IMR-90 (cell line): ENCODE data around the gene SPATA13.

ENCODE experiments used
- BHLHE40 ChIP-seq: fragments of 150-350 bp; IDR thresholded peaks from 2 replicates; pipeline ENCODE4 v1.6.1; 2016; ENCODE audit warnings: mild to moderate bottlenecking, low read depth, low read length
- CTCF ChIP-seq: conservative IDR thresholded peaks from 2 replicates; pipeline ENCODE4 v1.5.1; 2012; ENCODE audit warnings: mild to moderate bottlenecking, low read depth, low read length, improper control_type of control experiment
- FOS ChIP-seq: fragments of 150-350 bp; IDR thresholded peaks from 2 replicates; pipeline ENCODE4 v1.6.1; 2016; ENCODE audit warnings: low read depth, low read length
- MAZ ChIP-seq: IDR thresholded peaks from 2 replicates; pipeline ENCODE4 v1.6.1; 2012; ENCODE audit warnings: low read depth, mild to moderate bottlenecking, low read length, improper control_type of control experiment, moderate library complexity, borderline replicate concordance
- MXI1 ChIP-seq: IDR thresholded peaks from 2 replicates; pipeline ENCODE4 v1.6.1; 2012; ENCODE audit warnings: low read depth, mild to moderate bottlenecking, low read length, moderate library complexity, borderline replicate concordance
- POLR2A ChIP-seq: IDR thresholded peaks from 2 replicates; pipeline ENCODE4 v1.6.1; 2012; ENCODE audit warnings: mild to moderate bottlenecking, low read depth, low read length
- RAD21 ChIP-seq: IDR thresholded peaks from 2 replicates; pipeline ENCODE4 v1.6.1; 2012; ENCODE audit warnings: low read length, improper control_type of control experiment
- RFX5 ChIP-seq: IDR thresholded peaks from 2 replicates; pipeline ENCODE4 v1.8.0; 2012; ENCODE audit warnings: low read depth, mild to moderate bottlenecking, low read length, moderate library complexity
- SMC3 ChIP-seq: fragments of 150-350 bp; IDR thresholded peaks from 2 replicates; pipeline ENCODE4 v1.6.1; 2016; ENCODE audit warnings: low read depth, mild to moderate bottlenecking, antibody characterized with exemption, low read length, moderate library complexity

DNA sequence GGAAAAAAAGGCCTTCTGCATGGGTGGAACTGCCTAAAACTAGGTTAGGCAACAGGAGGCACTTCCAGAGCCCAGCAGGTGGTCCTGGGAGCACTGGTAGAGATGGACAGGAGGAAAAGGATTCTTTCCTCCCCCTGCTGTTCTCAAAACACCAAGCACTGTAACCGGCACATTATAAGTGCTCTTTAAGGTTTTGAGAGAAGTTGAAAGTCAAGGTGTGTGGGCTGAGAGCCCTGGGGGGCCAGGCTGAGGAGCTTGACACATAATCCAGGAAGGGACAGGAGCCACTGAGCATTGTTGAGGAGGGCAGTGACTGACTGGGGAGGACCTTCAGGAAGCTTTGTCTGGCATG lies 32.3 kb downstream of the SPATA13 start:
- no peak for TF ChIP-seq CTCF
- no peak for TF ChIP-seq POLR2A
- no peak for TF ChIP-seq BHLHE40
- no peak for TF ChIP-seq RAD21
- TF ChIP-seq SMC3: no peak
- TF ChIP-seq MAZ: no peak
- no peak for TF ChIP-seq MXI1
- no peak for TF ChIP-seq FOS
- no peak for TF ChIP-seq RFX5
